Suprapubic skin (tissue), 4 donors: Measurements from ENCODE around the gene SIRPA.

Experiments
- POLR2A ChIP-seq, 2 donors: fragments of 450-650 bp; IDR thresholded peaks; one replicate each; pipeline ENCODE4 v1.6.1; 2017; ENCODE audit warnings: antibody characterized with exemption in 2 of 2, mild to moderate bottlenecking in 2 of 2, moderate library complexity in 2 of 2
- POLR2AphosphoS5 ChIP-seq, 3 donors: sonication (generic); formaldehyde crosslinking; IDR thresholded peaks; one replicate each; pipeline ENCODE4 v1.6.1; 2017; ENCODE audit warnings: antibody characterized with exemption in 3 of 3
- TF ChIP-seq, protein P1 (sequence below), 2 donors: fragments of 200-600 bp in 1 of 2; fragments of 450-650 bp in 1 of 2; sonication (generic) in 1 of 2; IDR thresholded peaks; one replicate each; pipeline ENCODE4 v1.5.1; 2016 to 2019; ENCODE audit warnings: antibody characterized with exemption in 2 of 2, mild to moderate bottlenecking in 1 of 2, moderate library complexity in 1 of 2

GRCh38 chr20:1848373-1848772 lies 46.8 kb upstream of the SIRPA start:
- TF ChIP-seq, protein P1, sequence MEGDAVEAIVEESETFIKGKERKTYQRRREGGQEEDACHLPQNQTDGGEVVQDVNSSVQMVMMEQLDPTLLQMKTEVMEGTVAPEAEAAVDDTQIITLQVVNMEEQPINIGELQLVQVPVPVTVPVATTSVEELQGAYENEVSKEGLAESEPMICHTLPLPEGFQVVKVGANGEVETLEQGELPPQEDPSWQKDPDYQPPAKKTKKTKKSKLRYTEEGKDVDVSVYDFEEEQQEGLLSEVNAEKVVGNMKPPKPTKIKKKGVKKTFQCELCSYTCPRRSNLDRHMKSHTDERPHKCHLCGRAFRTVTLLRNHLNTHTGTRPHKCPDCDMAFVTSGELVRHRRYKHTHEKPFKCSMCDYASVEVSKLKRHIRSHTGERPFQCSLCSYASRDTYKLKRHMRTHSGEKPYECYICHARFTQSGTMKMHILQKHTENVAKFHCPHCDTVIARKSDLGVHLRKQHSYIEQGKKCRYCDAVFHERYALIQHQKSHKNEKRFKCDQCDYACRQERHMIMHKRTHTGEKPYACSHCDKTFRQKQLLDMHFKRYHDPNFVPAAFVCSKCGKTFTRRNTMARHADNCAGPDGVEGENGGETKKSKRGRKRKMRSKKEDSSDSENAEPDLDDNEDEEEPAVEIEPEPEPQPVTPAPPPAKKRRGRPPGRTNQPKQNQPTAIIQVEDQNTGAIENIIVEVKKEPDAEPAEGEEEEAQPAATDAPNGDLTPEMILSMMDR (IDR thresholded peaks at IDR 0.05): no peak
- no peak for TF ChIP-seq POLR2A (IDR thresholded peaks at IDR 0.05)
- TF ChIP-seq POLR2AphosphoS5 (IDR thresholded peaks at IDR 0.05): no peak
